ENCODE data around the gene AACS. TPM values are rescaled to one million over a fixed set of nuclear protein-coding genes. Genes with fewer than 3 reads are reported as not detected.
"Not testable (repeated sequence)": the region's sequence is repeated elsewhere in the genome, so short reads cannot be mapped to it uniquely, and the experiment has no call there.

AACS gene
- total RNA-seq, 2 donors from 2014 or later = 20.7 to 27.0 TPM

DNA sequence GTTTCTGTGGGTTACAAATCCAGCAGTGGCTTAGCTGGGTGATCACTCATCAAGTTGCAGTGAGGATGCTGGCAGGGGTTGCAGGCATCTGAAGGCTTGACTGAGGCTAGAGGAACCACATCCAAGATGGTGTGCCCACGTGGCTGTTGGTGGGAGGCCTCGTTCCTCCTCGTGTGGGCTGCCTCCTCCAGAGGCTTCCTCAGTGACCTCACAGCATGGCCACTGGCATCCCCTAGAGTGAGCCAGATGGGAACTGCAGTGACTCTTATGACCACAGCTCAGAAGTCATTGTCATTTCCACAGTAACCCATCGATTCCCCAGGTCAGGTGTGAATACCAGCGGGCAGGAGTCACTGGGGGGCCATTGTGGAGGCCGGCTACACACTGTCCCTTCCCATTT is 17.8 kb downstream of the AACS start:
- Mint-ChIP-seq H3K27me3 (ENCODE audit: low read depth) (no peaks in the 10 kb centered on the region), H3K27ac (no peak overlapping the region), H3K36me3 (ENCODE audit: insufficient read depth in 2 of 2) (peaks cover 0 to 4% of the 10 kb centered on the region in 2 donors), H3K4me3 (no peak overlapping the region), H3K9me3 (no peaks in the 10 kb centered on the region), H3K4me1 (ENCODE audit: low read depth) (no peaks in the 10 kb centered on the region)
- no peak for DNase-seq
- ATAC-seq (replicated peaks in 1 of 2) = no peak

DNA sequence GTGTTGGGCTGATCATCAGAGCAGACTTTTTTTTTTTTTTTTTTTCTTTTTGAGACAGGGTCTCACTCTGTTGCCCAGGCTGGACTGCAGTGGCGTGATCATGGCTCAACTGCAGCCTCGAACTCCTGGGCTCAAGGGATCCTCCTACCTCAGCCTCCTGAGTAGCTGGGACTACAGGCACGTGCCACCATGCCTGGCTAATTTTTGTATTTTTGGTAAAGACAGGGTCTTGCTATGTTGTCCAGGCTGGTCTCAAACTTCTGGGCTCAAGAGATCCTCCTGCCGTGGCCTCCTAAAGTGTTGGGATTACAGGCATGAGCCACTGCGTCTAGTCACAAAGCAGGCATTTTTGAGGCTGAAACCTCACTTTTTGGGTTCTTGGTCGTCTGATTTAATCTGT is 23.0 kb downstream of the AACS start:
- H3K27me3 Mint-ChIP-seq (ENCODE audit: low read depth); H3K4me3 Mint-ChIP-seq; H3K27ac Mint-ChIP-seq; ATAC-seq (replicated peaks in 1 of 2); DNase-seq; H3K4me1 Mint-ChIP-seq (ENCODE audit: low read depth); H3K9me3 Mint-ChIP-seq; H3K36me3 Mint-ChIP-seq (ENCODE audit: insufficient read depth in 2 of 2): not testable (repeated sequence)

DNA sequence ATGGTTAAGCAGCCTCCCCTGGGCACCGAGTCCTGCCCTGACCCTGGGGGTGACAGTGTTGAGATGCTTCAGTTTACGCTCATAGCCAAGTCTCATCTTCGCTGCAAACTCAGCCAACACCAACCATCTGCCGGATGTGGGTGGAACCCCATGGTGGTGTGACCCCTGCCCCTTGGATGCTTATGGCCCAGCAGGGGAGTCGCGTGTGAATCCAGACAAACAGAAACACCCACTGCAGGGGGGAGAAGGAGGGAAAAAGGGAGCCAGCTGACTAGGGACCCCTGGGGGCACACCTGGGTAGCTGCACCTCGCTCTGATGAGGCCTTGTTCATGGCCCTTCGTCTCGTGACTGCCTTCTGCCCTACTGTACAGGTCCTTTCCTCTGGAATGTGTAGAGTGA is 23.8 kb downstream of the AACS start:
- ATAC-seq (replicated peaks in 1 of 2) = no peak
- H3K9me3 Mint-ChIP-seq = no peaks in the 10 kb centered on the region
- H3K27me3 Mint-ChIP-seq (ENCODE audit: low read depth) = no peaks in the 10 kb centered on the region
- no peaks in the 10 kb centered on the region for H3K4me1 Mint-ChIP-seq (ENCODE audit: low read depth)
- peaks cover 0 to 2% of the 10 kb centered on the region in 2 donors for H3K36me3 Mint-ChIP-seq (ENCODE audit: insufficient read depth in 2 of 2)
- DNase-seq = no peak
- H3K27ac Mint-ChIP-seq = no peak overlapping the region
- no peak overlapping the region for H3K4me3 Mint-ChIP-seq

DNA sequence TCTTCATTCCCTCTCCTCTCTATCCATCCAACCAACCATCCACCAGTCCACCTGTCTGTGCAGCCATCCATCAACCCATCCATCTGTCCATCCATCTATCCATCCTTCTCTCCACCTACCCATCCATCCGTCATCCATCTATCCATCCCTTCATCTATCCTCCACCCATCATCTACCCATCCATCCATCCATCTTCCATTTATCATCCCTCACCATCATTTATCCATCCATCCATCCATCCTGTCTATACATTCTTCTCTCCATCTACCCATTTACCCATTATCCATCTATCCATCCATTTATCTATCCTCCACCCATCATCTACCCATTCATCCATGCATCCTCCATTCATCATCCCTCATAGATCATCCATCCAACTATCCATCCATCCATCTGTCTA is 24.4 kb downstream of the AACS start:
- Mint-ChIP-seq H3K27me3 (ENCODE audit: low read depth) (no peaks in the 10 kb centered on the region), H3K36me3 (ENCODE audit: insufficient read depth in 2 of 2) (no peaks in the 10 kb centered on the region), H3K9me3 (no peaks in the 10 kb centered on the region), H3K4me1 (ENCODE audit: low read depth) (no peaks in the 10 kb centered on the region), H3K27ac (no peak overlapping the region), H3K4me3 (no peak overlapping the region)
- DNase-seq (no peak), ATAC-seq (replicated peaks in 1 of 2) (no peak)

DNA sequence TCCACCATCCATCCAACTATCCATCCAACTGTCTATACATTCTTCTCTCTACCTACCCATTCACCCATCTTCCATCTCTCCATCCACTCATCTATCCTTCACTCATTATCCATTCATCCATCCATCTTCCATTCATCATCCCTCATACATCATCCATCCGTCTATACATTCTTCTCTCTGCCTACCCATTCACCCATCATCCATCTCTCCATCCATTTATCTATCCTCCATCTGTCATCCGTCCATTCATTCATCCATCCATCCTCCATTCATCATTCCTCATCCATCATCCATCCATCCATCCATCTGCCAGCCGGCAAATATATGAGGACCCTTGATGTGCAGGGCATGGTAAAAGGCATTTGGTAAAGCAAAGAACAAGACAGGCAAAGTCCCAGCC is 25.2 kb downstream of the AACS start:
- no peak overlapping the region for H3K27ac Mint-ChIP-seq
- H3K27me3 Mint-ChIP-seq (ENCODE audit: low read depth) = no peaks in the 10 kb centered on the region
- ATAC-seq (replicated peaks in 1 of 2) (no peak), DNase-seq (no peak)
- no peak overlapping the region for H3K4me3 Mint-ChIP-seq
- H3K36me3 Mint-ChIP-seq (ENCODE audit: insufficient read depth in 2 of 2) = no peaks in the 10 kb centered on the region
- no peaks in the 10 kb centered on the region for H3K4me1 Mint-ChIP-seq (ENCODE audit: low read depth)
- no peaks in the 10 kb centered on the region for H3K9me3 Mint-ChIP-seq

DNA sequence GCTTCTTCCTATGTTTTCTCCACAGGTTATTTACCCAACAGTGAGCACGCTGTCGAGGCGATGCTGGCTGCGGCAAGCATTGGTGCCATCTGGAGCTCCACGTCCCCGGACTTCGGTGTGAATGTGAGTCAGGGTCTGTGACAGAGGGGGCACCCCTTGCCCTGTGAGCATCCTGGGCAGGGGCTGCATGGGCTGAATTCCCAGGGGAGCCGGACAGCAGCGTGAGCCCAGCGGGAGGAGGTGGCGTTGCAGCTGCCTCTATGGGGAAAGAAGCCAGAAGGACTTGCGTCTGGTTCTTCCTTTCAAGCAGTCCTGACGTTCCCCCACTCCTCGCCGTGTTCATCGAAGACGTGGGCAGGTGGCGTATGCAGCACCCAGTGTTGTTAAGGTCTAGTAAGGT is 26.2 kb downstream of the AACS start:
- no peak for DNase-seq
- no peak for ATAC-seq (replicated peaks in 1 of 2)
- Mint-ChIP-seq H3K36me3 (ENCODE audit: insufficient read depth in 2 of 2) (no peaks in the 10 kb centered on the region), H3K27me3 (ENCODE audit: low read depth) (no peaks in the 10 kb centered on the region), H3K9me3 (no peaks in the 10 kb centered on the region), H3K4me3 (no peak overlapping the region), H3K27ac (no peak overlapping the region), H3K4me1 (ENCODE audit: low read depth) (no peaks in the 10 kb centered on the region)

DNA sequence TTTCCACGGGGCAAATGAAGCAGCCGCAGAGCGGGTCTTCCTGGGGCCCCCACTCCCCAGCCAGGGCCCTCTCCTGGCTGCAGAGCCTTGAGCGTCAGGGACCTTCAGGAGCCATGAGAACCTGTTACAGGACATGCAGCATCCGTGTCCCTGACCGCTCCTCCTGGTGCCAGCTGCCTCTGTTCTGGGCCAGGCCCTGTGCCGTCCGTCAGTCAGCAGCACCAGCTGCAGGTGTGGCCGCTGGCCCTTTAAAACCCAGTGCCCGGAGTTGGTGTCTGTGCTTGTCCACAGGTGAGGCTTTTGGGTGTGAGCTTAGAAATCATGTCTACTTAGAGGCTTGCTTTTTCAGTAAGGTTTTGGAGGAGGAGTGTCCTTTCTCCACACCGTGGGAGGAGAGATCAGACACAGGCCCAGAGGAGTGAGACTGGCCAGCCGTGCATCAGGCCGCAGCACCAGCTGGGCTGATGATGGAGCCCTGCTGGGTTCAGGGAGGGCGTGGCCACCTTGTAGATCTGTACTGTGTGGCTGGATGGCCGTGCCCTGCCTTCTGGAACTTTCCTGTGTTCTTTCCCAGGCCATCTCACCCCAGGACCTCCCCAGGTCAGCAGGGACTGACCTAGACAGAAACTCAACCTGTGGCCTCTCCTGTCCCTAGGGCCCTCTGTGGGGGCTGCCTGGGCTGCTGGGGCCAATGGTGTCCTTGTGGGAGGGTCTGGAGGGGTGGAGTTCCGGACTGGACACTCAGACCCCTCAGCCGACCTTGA is 27.1 kb downstream of the AACS start:
- no peaks in the 10 kb centered on the region for H3K36me3 Mint-ChIP-seq (ENCODE audit: insufficient read depth in 2 of 2)
- H3K27me3 Mint-ChIP-seq (ENCODE audit: low read depth) = no peaks in the 10 kb centered on the region
- H3K27ac Mint-ChIP-seq = no peak overlapping the region
- H3K9me3 Mint-ChIP-seq = no peaks in the 10 kb centered on the region
- H3K4me1 Mint-ChIP-seq (ENCODE audit: low read depth) = no peaks in the 10 kb centered on the region
- no peak for DNase-seq
- H3K4me3 Mint-ChIP-seq = no peak overlapping the region
- no peak for ATAC-seq (replicated peaks in 1 of 2)

DNA sequence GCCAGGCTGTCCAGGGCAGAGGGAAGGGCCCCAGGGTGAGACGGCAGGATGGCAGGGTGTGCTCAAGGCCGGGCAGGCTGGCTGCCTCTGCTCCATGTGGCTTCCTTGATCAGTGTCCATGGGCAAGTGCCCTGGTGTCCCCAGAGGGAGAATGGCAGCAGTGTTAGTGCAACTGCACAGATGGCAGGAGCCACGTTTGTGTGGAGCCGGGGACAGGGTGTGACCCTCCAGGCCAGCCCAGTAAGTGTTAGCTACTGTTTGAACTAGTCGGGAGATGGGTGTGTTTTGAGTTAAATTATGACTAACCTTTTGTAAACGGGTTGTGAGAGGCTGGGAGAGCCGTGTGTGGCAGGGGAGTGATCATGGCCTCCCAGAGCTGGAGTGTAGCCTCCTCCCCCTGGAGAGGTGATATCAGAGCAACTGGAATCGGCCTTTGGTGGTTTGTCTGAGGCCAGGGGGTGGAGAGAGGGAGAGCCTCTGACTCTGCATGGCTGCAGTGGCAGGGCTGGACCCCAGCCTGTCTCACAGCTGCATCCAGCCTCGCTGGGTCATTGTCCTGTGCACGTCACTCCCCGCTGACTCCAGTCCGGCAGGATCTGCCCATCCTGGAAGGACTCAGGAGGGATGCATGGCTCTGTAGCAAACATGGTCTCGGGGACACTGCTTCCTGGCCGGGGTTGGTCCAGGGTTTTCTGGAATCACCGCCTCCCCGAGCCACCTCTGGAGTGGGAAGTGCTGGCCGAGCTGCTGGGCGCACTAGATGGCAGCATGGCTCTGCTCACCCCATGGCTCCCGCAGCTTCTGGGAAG is 27.8 kb downstream of the AACS start:
- DNase-seq (no peak), ATAC-seq (replicated peaks in 1 of 2) (no peak)
- Mint-ChIP-seq H3K36me3 (ENCODE audit: insufficient read depth in 2 of 2) (no peaks in the 10 kb centered on the region), H3K4me3 (no peak overlapping the region), H3K9me3 (no peaks in the 10 kb centered on the region), H3K27me3 (ENCODE audit: low read depth) (no peaks in the 10 kb centered on the region), H3K27ac (no peak overlapping the region), H3K4me1 (ENCODE audit: low read depth) (no peaks in the 10 kb centered on the region)

DNA sequence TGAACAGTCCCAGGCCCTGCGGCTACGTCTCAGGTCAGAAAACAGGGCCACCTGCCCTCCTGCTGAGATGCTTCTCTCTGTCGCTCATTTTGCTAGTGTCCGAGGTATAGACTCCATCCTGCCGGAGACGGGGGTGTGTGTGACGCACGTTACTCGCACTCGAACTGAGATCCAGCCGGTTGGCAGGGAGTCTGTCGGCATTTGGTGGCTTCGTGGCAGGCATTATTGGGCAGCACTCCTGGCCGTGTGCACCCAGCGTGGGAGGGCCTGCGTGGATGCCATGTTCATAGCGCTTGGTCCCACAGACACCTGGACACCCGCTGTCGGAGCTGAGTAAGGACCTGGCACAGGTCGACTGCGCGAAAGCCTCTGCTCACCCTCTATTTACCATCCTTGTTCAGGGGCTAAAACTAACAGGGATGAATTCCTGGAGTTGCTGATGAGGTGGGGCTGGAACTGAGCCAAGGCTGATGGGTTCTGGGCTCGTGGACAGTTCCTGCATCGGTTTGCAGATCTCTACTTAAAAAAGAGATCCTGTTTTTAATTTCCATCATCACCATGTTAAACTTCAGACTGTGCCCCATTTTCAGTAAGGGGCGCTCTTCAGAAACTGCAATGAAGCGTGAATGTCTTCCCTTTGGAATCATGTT is 28.6 kb downstream of the AACS start:
- Mint-ChIP-seq H3K27ac (no peak overlapping the region), H3K9me3 (no peaks in the 10 kb centered on the region), H3K36me3 (ENCODE audit: insufficient read depth in 2 of 2) (no peaks in the 10 kb centered on the region), H3K4me1 (ENCODE audit: low read depth) (peaks cover 4% of the 10 kb centered on the region), H3K4me3 (no peak overlapping the region), H3K27me3 (ENCODE audit: low read depth) (no peaks in the 10 kb centered on the region)
- no peak for ATAC-seq (replicated peaks in 1 of 2)
- DNase-seq = no peak

DNA sequence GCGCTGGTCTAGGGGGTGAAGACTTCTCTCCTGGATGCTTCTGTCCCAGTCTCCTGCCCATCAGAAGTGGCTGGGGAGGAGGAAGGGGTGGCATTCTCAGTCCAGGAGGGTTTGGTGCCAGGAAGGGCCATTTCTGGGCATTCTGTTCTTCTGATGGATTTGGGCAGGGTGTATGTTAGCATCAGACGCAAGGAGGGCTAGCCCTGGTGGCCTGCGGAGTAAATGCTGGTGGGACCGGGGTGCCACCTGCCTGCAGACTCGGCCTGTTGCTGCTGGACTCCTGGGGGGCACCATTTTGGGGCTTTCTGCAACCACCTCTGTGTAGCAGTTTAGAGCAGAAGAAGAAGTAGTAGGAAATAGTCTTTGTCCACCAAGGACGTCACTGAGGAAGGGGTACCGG is 31.7 kb downstream of the AACS start:
- no peak overlapping the region for H3K4me3 Mint-ChIP-seq

DNA sequence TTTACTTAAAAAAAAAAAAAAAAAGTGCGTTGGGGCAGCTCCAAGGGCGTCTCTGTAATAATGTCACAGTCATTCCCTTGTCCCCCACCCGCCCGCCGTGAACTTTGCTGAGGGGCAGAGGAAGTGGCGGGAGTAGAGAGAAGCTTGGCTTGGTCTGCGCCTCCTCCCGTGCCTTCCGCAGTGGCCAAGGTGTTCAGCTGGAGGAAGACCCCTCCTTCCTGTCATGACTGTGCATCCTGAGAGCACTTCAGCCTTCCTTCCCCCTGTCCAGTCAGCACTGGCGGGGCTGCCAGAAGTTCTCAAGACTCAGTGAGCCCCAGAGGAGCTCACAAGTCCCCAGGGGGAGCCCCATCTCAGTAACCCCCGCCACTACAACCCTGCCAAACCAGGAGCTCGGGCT is 32.2 kb downstream of the AACS start:
- Mint-ChIP-seq H3K4me1 (ENCODE audit: low read depth) (peaks cover 15% of the 10 kb centered on the region), H3K27ac (no peak overlapping the region), H3K27me3 (ENCODE audit: low read depth) (no peaks in the 10 kb centered on the region), H3K36me3 (ENCODE audit: insufficient read depth in 2 of 2) (no peaks in the 10 kb centered on the region), H3K4me3 (no peak overlapping the region), H3K9me3 (no peaks in the 10 kb centered on the region)
- no peak for DNase-seq
- no peak for ATAC-seq (replicated peaks in 1 of 2)

More for the DNA sequence above, 31.7 kb downstream of the AACS start:
- ATAC-seq (replicated peaks in 1 of 2) (no peak), DNase-seq (no peak)
- H3K36me3 Mint-ChIP-seq (ENCODE audit: insufficient read depth in 2 of 2) = no peaks in the 10 kb centered on the region
- H3K27ac Mint-ChIP-seq = no peak overlapping the region
- H3K4me1 Mint-ChIP-seq (ENCODE audit: low read depth) = peaks cover 15% of the 10 kb centered on the region
- H3K27me3 Mint-ChIP-seq (ENCODE audit: low read depth) = no peaks in the 10 kb centered on the region
- no peaks in the 10 kb centered on the region for H3K9me3 Mint-ChIP-seq

DNA sequence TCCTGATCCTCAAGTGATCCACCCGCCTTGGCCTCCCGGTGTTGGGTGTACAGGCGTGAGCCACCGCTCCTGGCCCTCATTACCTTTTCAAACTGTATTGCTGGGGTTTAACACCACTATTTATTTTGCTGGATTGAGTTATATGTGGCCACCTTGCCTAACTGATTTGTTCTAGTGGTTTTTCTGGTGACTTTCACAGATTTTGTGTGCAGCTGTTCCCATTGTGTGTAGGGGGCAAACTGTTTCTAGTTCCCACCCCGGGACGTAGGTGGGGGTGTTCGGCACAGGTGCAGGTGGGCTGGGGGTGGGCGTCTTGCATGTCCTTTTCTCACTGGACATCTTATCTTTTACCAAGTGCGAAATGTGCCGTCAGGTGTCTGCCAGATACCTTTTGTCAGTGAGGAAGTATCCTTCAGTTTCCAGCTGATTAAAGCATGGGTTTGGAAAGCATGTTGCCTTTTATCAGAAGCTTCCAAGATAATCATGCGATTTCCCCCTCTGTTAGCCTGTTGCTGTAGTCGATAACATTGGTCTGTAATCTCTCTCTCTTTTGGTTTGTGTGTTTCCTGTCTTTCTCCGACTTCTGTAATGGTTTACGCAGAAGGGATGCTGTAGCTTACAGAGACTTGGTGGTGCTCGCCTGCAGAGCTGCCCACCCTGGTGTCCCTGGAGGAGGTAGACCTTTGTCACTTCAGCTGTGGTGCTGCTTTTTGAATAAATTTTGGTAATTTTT is 33.6 kb downstream of the AACS start:
- Mint-ChIP-seq H3K36me3 (ENCODE audit: insufficient read depth in 2 of 2) (peaks cover 0 to 4% of the 10 kb centered on the region in 2 donors), H3K27me3 (ENCODE audit: low read depth) (no peaks in the 10 kb centered on the region), H3K27ac (no peak overlapping the region), H3K4me3 (no peak overlapping the region), H3K9me3 (no peaks in the 10 kb centered on the region), H3K4me1 (ENCODE audit: low read depth) (peaks cover 15% of the 10 kb centered on the region)
- ATAC-seq (replicated peaks in 1 of 2) (no peak), DNase-seq (no peak)

DNA sequence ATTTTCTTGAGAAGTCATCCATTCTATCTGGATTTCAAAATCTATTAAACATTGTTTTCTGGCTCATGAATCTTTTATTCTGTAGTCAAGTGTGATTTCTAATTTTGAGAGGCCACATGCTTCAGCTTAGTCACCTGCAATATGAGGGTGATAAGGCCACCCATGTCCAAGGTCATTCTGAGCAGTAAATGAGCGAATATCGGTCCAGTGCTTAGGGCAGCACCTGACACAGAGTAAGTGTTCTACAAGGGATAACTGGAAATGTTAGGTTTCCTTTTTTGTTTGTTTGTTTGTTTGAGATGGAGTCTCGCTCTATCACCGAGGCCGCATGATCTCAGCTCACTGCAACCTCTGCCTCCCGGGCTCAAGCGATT is 34.2 kb downstream of the AACS start:
- H3K27ac Mint-ChIP-seq = no peak overlapping the region
- DNase-seq (no peak), ATAC-seq (replicated peaks in 1 of 2) (no peak)

More for the DNA sequence above, 34.2 kb downstream of the AACS start:
- Mint-ChIP-seq H3K4me1 (ENCODE audit: low read depth) (peaks cover 15% of the 10 kb centered on the region), H3K27me3 (ENCODE audit: low read depth) (no peaks in the 10 kb centered on the region), H3K36me3 (ENCODE audit: insufficient read depth in 2 of 2) (peaks cover 0 to 4% of the 10 kb centered on the region in 2 donors), H3K9me3 (no peaks in the 10 kb centered on the region), H3K4me3 (no peak overlapping the region)
